Measurements from ENCODE around the gene SRM. TPM values are rescaled to one million over a fixed set of nuclear protein-coding genes. Genes with fewer than 3 reads are reported as not detected.
A peak's percentile ranks its signal among the peaks of the same experiment; 100 is the strongest.

Gene SRM
- total and polyA plus RNA-seq, 2 of the 13 experiments (the other 11 are each of a cell fraction or from before 2014, with no cell fraction given): 27.9 to 31.8 TPM

DNA sequence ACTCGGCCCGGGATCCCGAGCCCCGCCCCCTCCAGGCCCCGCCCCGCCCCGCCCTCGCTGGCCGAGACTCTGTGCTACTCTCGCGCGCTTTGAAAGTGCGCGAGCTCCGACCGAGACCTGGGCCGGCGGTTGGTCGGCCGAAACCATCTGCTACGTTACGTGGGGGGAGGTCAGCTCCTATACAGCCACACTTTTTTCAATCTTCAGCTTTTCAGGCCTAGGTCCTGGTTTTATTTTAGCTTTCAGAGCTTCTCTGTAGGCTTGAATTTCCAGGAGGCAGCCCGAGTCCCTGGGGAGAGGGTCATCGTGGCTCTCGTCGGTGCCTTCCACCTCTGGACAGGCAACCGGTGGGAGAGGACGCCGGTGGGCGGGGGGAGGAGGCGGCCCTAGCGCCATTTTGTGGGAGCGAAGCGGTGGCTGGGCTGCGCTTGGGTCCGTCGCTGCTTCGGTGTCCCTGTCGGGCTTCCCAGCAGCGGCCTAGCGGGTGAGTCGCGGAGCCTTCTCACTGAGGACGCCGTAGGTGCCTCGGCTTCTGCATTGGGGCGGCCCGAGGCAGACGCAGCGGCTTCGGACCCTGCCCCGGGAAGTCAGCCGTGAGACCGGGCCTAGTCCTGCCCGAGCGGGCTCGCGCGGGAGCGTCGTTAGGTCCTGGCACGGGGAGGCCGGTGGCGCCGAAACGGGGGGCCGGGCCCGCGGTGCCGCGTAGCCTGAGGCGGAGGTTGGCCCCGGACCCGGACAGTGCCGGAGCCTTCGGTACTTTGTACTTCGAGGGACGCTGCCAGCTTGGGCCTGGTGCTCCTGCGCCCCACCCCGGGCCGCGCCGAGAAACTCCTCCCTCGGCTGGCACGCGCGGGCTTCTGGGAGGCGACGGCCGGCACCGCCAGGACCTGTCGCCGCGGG is 47.3 kb downstream of the SRM start, which contains the start of gene TARDBP (continued):
- TF ChIP-seq ZBTB2 (CRISPR knock-in tag; IDR thresholded peaks at IDR 0.05; ENCODE audit: low read depth) (no peak), EP300 (IDR thresholded peaks at IDR 0.05; ENCODE audit: low read depth in 2 of 2, low read length in 2 of 2) (peak in 1 of 2 experiments; percentile 10; a peak in 1 of 4 replicates), EP300 (CRISPR knock-in tag; IDR thresholded peaks at IDR 0.05; ENCODE audit: borderline replicate concordance) (no peak), ARID2 (CRISPR knock-in tag; IDR thresholded peaks at IDR 0.05; ENCODE audit: borderline replicate concordance) (0 out of 2 replicates have a peak, but pooled peaks have one; percentile 28), STAT6 (CRISPR knock-in tag; IDR thresholded peaks at IDR 0.05; ENCODE audit: borderline replicate concordance) (peak; percentile 62; the same call in 1 of the 2 replicates), ZNF572 (CRISPR knock-in tag; IDR thresholded peaks at IDR 0.05) (peak; percentile 97), NR2F2 (IDR thresholded peaks at IDR 0.05; ENCODE audit: borderline replicate concordance, low read depth) (peak; percentile 33; the same call in 1 of the 2 replicates), ZSCAN30 (CRISPR knock-in tag; IDR thresholded peaks at IDR 0.05) (peak; percentile 34; the same call in 1 of the 2 replicates), ETV6 (CRISPR knock-in tag; conservative IDR thresholded peaks at IDR 0.05) (0 out of 2 replicates have a peak, but pooled peaks have one; percentile 56), ZNF782 (CRISPR knock-in tag; IDR thresholded peaks at IDR 0.05; ENCODE audit: borderline replicate concordance) (peak; percentile 82; the same call in 1 of the 2 replicates), SIN3B (IDR thresholded peaks at IDR 0.05; ENCODE audit: low read length) (no peak), POLR2AphosphoS5 (IDR thresholded peaks at IDR 0.05; ENCODE audit: low read depth, low read length) (peak; percentile 90), ERF (CRISPR knock-in tag; IDR thresholded peaks at IDR 0.05) (peak; percentile 86), ETV5 (CRISPR knock-in tag; IDR thresholded peaks at IDR 0.05; ENCODE audit: borderline replicate concordance) (no peak; the same call in 1 of the 2 replicates)
- TF ChIP-seq, protein P1, sequence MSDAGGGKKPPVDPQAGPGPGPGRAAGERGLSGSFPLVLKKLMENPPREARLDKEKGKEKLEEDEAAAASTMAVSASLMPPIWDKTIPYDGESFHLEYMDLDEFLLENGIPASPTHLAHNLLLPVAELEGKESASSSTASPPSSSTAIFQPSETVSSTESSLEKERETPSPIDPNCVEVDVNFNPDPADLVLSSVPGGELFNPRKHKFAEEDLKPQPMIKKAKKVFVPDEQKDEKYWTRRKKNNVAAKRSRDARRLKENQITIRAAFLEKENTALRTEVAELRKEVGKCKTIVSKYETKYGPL (CRISPR knock-in tag; IDR thresholded peaks at IDR 0.05): peak; percentile 68; the same call in 1 of the 2 replicates
- TF ChIP-seq, protein P2, sequence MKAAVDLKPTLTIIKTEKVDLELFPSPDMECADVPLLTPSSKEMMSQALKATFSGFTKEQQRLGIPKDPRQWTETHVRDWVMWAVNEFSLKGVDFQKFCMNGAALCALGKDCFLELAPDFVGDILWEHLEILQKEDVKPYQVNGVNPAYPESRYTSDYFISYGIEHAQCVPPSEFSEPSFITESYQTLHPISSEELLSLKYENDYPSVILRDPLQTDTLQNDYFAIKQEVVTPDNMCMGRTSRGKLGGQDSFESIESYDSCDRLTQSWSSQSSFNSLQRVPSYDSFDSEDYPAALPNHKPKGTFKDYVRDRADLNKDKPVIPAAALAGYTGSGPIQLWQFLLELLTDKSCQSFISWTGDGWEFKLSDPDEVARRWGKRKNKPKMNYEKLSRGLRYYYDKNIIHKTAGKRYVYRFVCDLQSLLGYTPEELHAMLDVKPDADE (CRISPR knock-in tag; IDR thresholded peaks at IDR 0.05): 0 out of 2 replicates have a peak, but pooled peaks have one; percentile 61
- TF ChIP-seq, protein P3, sequence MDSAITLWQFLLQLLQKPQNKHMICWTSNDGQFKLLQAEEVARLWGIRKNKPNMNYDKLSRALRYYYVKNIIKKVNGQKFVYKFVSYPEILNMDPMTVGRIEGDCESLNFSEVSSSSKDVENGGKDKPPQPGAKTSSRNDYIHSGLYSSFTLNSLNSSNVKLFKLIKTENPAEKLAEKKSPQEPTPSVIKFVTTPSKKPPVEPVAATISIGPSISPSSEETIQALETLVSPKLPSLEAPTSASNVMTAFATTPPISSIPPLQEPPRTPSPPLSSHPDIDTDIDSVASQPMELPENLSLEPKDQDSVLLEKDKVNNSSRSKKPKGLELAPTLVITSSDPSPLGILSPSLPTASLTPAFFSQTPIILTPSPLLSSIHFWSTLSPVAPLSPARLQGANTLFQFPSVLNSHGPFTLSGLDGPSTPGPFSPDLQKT (CRISPR knock-in tag; IDR thresholded peaks at IDR 0.05; ENCODE audit: borderline replicate concordance): 0 out of 2 replicates have a peak, but pooled peaks have one; percentile 32
- TF ChIP-seq, protein P4, sequence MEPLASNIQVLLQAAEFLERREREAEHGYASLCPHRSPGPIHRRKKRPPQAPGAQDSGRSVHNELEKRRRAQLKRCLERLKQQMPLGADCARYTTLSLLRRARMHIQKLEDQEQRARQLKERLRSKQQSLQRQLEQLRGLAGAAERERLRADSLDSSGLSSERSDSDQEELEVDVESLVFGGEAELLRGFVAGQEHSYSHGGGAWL (CRISPR knock-in tag; IDR thresholded peaks at IDR 0.05): peak; percentile 97
- TF ChIP-seq, protein P5, sequence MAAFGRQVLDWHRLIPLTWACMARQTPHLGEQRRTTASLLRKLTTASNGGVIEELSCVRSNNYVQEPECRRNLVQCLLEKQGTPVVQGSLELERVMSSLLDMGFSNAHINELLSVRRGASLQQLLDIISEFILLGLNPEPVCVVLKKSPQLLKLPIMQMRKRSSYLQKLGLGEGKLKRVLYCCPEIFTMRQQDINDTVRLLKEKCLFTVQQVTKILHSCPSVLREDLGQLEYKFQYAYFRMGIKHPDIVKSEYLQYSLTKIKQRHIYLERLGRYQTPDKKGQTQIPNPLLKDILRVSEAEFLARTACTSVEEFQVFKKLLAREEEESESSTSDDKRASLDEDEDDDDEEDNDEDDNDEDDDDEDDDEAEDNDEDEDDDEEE (CRISPR knock-in tag; IDR thresholded peaks at IDR 0.05): 0 out of 2 replicates have a peak, but pooled peaks have one; percentile 27
